Stimulated activated naive CD8-positive, alpha-beta T cell treated with anti-CD3 and anti-CD28 coated beads, Interleukin-15, Interleukin-2, amounts not matched to agents 100 ng/mL and 50 ng/mL, for 24 hours (primary cell): Measurements from ENCODE around the gene EPS8L2.

Source experiments
- H3K27ac Mint-ChIP-seq: one replicate; pipeline ENCODE4 v1.8.0; 2021; ENCODE audit warnings: mild to moderate bottlenecking, mixed read lengths
- H3K27me3 Mint-ChIP-seq: one replicate; pipeline ENCODE4 v1.8.0; 2021; ENCODE audit warnings: mixed read lengths
- H3K36me3 Mint-ChIP-seq: one replicate; pipeline ENCODE4 v1.8.0; 2021; ENCODE audit warnings: low read depth, mixed read lengths
- H3K4me1 Mint-ChIP-seq: one replicate; pipeline ENCODE4 v1.8.0; 2021; ENCODE audit warnings: low read depth, mixed read lengths
- H3K4me3 Mint-ChIP-seq: one replicate; pipeline ENCODE4 v1.8.0; 2021; ENCODE audit warnings: mild to moderate bottlenecking, mixed read lengths
- H3K9me3 Mint-ChIP-seq: one replicate; pipeline ENCODE4 v1.8.0; 2021; ENCODE audit warnings: mixed read lengths

EPS8L2 gene

GRCh38 chr11:705646-706438, at the start of gene EPS8L2:
EPS8L2 (plus strand) TSS chr11:706231; CDS start chr11:709408, 3,177 bp downstream.
- Mint-ChIP-seq H3K9me3 (no peaks in the 10 kb centered on the region), H3K27me3 (peaks cover 9% of the 10 kb centered on the region), H3K4me3 (no peak within 1 kb of the TSS), H3K4me1 (peaks cover 3% of the 10 kb centered on the region), H3K36me3 (no peaks in the 10 kb centered on the region), H3K27ac (no peak within 1 kb of the TSS)

- no peaks in the 10 kb centered on the region for H3K9me3 Mint-ChIP-seq
- peaks cover 21% of the 10 kb centered on the region for H3K36me3 Mint-ChIP-seq
- no peaks in the 10 kb centered on the region for H3K4me1 Mint-ChIP-seq
- no peak overlapping the region for H3K4me3 Mint-ChIP-seq
- no peak overlapping the region for H3K27ac Mint-ChIP-seq
- H3K27me3 Mint-ChIP-seq = no peaks in the 10 kb centered on the region
Measured at GRCh38 chr11:656426-656825, 49.6 kb upstream of the EPS8L2 start.

GRCh38 chr11:656866-657265, 49.2 kb upstream of the EPS8L2 start:
- Mint-ChIP-seq H3K9me3 (no peaks in the 10 kb centered on the region), H3K4me3 (no peak overlapping the region), H3K27ac (no peak overlapping the region), H3K4me1 (no peaks in the 10 kb centered on the region), H3K36me3 (peaks cover 17% of the 10 kb centered on the region), H3K27me3 (no peaks in the 10 kb centered on the region)

DNA sequence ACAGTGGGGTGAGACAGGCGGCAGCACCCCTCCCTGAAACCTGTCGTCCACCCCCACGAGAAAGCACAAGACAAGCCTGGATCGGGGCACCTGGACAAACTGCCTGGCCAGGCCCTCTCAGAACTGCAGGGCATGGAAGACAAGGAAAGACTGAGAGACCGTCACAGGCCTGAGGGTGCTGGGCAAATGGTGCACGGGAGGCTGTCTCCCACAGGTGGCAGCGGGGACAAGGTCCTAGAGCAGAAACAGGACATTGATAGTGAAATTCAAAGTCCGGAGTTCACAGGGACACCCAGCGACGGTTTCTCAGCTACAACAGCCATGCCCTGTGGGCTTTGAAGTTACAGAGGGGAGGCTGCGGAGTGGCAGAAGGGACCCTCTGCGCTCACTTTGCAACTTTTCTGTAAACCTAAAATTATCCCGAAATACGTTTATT, 48.3 kb upstream of the EPS8L2 start:
- H3K4me1 Mint-ChIP-seq = no peaks in the 10 kb centered on the region
- no peaks in the 10 kb centered on the region for H3K27me3 Mint-ChIP-seq
- no peaks in the 10 kb centered on the region for H3K9me3 Mint-ChIP-seq
- no peak overlapping the region for H3K27ac Mint-ChIP-seq
- no peak overlapping the region for H3K4me3 Mint-ChIP-seq
- H3K36me3 Mint-ChIP-seq = peaks cover 12% of the 10 kb centered on the region

DNA sequence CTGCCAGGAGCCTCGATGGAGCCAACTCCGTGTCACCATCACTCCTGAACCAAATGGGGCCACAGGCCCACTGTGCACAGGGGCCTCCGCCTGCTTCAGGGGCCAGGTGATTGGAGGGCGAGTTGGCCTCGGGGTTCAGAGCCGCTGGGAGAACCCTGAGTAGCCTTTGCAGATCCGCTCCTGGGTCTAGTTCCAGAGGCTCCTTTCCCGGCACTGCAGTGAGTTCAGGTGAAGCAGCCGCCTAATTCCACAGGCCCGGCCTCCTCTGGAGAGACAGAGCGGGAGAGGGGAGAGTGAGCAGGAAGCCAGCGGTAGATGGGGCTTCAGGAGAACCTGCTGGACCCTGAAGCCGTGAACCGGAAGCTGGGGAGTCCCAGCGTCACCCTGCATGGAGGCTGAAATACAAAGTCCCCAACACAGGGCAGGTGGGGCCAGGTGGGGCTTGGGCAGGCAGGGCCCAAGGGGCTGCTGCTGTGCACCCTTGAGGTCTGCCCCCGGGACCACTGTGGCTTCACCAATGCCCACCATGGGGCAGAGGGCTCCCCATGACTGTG, 46.4 kb upstream of the EPS8L2 start:
- Mint-ChIP-seq H3K27ac (no peak overlapping the region), H3K36me3 (peaks cover 18% of the 10 kb centered on the region), H3K4me3 (no peak overlapping the region), H3K4me1 (no peaks in the 10 kb centered on the region), H3K27me3 (no peaks in the 10 kb centered on the region), H3K9me3 (no peaks in the 10 kb centered on the region)

DNA sequence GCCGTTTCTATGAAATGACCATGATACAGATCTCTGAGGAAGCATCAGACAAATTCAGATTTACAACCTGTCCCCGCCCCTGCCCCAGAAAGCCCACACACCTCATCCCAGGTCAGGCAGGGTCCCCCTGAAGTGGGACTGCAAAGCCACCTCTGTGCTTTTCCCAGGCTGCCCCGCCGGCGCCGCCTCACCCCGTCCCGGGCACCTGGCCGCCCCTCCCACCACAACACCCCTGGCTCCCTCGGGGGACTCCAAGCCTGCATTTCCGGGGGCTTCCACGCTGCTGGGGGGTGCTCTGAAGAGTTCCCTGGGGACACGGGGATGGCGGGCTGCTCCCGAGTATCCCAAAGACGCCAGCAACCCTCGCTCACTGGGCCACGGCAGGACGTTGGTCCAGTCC, 45.8 kb upstream of the EPS8L2 start:
- Mint-ChIP-seq H3K36me3 (peaks cover 18% of the 10 kb centered on the region), H3K4me3 (no peak overlapping the region), H3K27ac (no peak overlapping the region)

DNA sequence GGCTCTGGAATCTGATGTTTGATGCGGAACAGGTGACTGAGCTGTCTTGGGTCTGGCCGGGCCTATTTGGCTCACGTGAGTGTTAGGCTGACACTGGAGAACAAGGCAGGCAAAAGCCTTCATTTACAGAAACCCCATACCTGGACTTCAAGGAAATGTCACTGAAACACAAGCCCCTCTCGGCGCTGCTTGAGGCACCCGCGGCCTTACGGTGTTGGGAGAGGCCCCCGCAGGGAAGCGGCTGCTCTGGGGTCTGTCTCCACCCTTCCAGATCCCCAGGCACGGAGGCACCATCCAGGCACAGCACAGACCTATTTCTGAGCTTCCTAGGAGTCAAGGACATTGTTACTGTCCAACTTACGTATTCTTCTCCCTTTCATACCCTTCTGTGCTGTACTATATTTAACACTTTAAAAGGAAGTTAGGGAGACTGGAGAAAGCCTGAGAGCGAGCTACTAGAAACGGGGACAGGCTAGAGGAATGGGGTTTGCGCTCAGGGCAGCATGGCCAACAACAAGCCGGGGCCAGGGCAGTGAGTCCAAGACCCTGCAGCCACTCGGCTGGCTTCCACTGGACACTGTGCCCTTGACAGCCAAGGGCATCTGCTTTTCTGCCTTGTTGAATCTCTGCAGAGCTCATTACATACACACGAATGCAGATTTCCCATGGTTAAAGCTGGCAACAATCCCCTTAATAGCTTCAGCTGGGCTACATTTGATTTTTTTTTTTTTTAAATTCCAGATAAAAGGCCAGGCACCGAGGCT, 45.2 kb upstream of the EPS8L2 start:
- Mint-ChIP-seq H3K36me3 (peaks cover 18% of the 10 kb centered on the region), H3K4me1 (no peaks in the 10 kb centered on the region), H3K27ac (no peak overlapping the region), H3K9me3 (no peaks in the 10 kb centered on the region), H3K4me3 (no peak overlapping the region), H3K27me3 (no peaks in the 10 kb centered on the region)

More for the DNA sequence above, 45.8 kb upstream of the EPS8L2 start:
- no peaks in the 10 kb centered on the region for H3K4me1 Mint-ChIP-seq
- H3K9me3 Mint-ChIP-seq = no peaks in the 10 kb centered on the region
- no peaks in the 10 kb centered on the region for H3K27me3 Mint-ChIP-seq

GRCh38 chr11:662689-663274, 43.2 kb upstream of the EPS8L2 start:
- H3K9me3 Mint-ChIP-seq = no peaks in the 10 kb centered on the region

GRCh38 chr11:665062-665703, 40.8 kb upstream of the EPS8L2 start:
- H3K4me3 Mint-ChIP-seq = no peak overlapping the region
- no peak overlapping the region for H3K27ac Mint-ChIP-seq
- H3K9me3 Mint-ChIP-seq = no peaks in the 10 kb centered on the region
- H3K36me3 Mint-ChIP-seq = peaks cover 17% of the 10 kb centered on the region
- no peaks in the 10 kb centered on the region for H3K27me3 Mint-ChIP-seq
- H3K4me1 Mint-ChIP-seq = no peaks in the 10 kb centered on the region

More at GRCh38 chr11:662689-663274, 43.2 kb upstream of the EPS8L2 start:
- H3K4me1 Mint-ChIP-seq = no peaks in the 10 kb centered on the region
- H3K4me3 Mint-ChIP-seq = no peak overlapping the region
- H3K27ac Mint-ChIP-seq = no peak overlapping the region
- no peaks in the 10 kb centered on the region for H3K27me3 Mint-ChIP-seq
- H3K36me3 Mint-ChIP-seq = peaks cover 17% of the 10 kb centered on the region

DNA sequence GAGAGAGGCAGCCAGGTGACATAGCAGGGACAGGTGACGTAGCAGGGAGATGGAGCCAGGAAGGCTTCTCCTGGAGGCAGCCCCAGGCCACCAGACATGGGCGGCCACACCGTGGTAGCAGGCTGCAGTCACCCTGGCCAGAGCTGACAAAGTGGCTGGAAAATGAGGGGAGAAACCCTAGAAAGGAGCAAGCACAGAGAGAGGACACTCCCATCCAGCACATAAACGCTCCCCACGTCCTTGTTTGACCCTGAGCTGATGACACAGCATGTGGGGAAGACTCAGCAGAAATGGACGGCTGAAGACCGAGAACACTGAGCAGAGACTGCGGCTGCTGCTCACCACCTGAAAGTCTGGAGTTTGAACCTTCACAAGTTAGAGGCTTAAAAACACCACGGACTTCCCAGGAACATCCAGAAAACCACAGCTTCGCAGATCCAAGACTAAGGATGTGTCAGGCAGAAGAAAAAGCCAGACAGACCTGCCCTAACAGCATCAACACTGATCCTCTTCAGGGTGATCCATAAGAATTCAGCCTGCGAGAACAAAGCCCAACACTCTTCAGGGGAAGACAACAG, 40.2 kb upstream of the EPS8L2 start:
- Mint-ChIP-seq H3K9me3 (no peaks in the 10 kb centered on the region), H3K4me3 (no peak overlapping the region), H3K36me3 (peaks cover 17% of the 10 kb centered on the region), H3K4me1 (no peaks in the 10 kb centered on the region), H3K27ac (no peak overlapping the region), H3K27me3 (no peaks in the 10 kb centered on the region)

- H3K27me3 Mint-ChIP-seq = no peaks in the 10 kb centered on the region
- peaks cover 31% of the 10 kb centered on the region for H3K36me3 Mint-ChIP-seq
- H3K4me3 Mint-ChIP-seq = no peak overlapping the region
- H3K9me3 Mint-ChIP-seq = no peaks in the 10 kb centered on the region
- no peaks in the 10 kb centered on the region for H3K4me1 Mint-ChIP-seq
- no peak overlapping the region for H3K27ac Mint-ChIP-seq
Measured at GRCh38 chr11:673866-674265, 32.2 kb upstream of the EPS8L2 start.

DNA sequence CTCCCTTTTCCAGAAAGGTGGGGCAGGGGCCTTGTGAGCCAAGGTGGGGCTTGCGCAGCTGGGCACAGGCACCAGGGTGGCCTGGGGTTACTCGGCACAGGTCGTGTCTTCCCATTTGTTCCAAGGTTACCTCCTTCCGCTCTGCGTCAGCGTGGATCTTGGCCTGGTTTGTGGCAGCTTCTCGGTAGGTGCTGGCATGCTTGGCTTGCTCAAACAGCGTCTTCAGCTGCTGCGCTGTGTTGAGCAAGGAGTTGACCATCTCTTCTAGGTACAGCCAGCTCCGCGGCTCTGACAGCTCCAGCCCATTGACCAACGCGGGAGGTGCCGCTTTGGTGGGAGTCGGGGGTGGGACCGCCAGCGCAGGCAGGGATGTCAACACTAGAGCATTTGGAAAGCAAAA, 31.6 kb upstream of the EPS8L2 start:
- Mint-ChIP-seq H3K9me3 (no peaks in the 10 kb centered on the region), H3K36me3 (peaks cover 31% of the 10 kb centered on the region), H3K4me1 (no peaks in the 10 kb centered on the region), H3K4me3 (no peak overlapping the region), H3K27ac (no peak overlapping the region), H3K27me3 (no peaks in the 10 kb centered on the region)

- H3K27ac Mint-ChIP-seq = no peak overlapping the region
- H3K36me3 Mint-ChIP-seq = peaks cover 54% of the 10 kb centered on the region
- no peaks in the 10 kb centered on the region for H3K27me3 Mint-ChIP-seq
- no peak overlapping the region for H3K4me3 Mint-ChIP-seq
- H3K4me1 Mint-ChIP-seq = peaks cover 12% of the 10 kb centered on the region
- no peaks in the 10 kb centered on the region for H3K9me3 Mint-ChIP-seq
Measured at GRCh38 chr11:678297-678696, 27.7 kb upstream of the EPS8L2 start.
